ENCODE results near the gene GKN1. TPM values are rescaled to one million over a fixed set of nuclear protein-coding genes. Genes with fewer than 3 reads are reported as not detected.

GKN1 gene
- total and polyA plus RNA-seq, 8 donors = 0.75 to 8.0 TPM; not detected in 6

- no peaks in the 10 kb centered on the region for H3K9me3 ChIP-seq
- no peak for TF ChIP-seq CTCF (IDR thresholded peaks at IDR 0.05)
- H3K36me3 ChIP-seq = no peaks in the 10 kb centered on the region
- no peak overlapping the region for H3K4me3 ChIP-seq
- no peak for DNase-seq
- no peak overlapping the region for H3K27ac ChIP-seq
- no peak for FAIRE-seq
- intact Hi-C loops (cut with DNase I) = no loop called here
- no peaks in the 10 kb centered on the region for H3K27me3 ChIP-seq
- H3K4me1 ChIP-seq = no peaks in the 10 kb centered on the region
- no peak for ATAC-seq
- 55 to 83% methylated on average over 4 of the region's 4 CpGs for WGBS, 2 donors
Measured at GRCh38 chr2:68931799-68932198, 42.6 kb upstream of the GKN1 start.

DNA sequence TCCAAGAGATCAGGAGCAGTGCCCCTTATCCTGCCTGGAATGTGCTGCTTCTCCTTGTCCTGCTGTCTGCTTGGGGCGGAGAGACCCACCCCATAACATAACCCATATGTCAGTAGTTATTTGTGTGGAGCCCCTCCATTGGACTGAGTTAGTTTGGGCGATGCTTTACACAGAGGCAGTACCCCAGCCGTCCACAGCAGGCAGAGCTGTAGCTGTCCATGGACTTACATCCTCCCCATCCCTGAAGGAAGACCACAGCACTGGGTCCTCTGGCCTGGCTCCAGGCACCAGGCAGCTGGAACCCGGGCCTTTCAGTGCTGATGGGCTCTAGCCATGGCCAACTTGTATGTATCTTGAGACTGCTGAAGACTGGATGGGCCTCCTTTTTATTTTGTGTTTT lies 42.0 kb upstream of the GKN1 start:
- no peak overlapping the region for H3K27ac ChIP-seq
- no peak for ATAC-seq
- WGBS, 2 donors = 76 to 78% methylated on average over 4 of the region's 4 CpGs

DNA sequence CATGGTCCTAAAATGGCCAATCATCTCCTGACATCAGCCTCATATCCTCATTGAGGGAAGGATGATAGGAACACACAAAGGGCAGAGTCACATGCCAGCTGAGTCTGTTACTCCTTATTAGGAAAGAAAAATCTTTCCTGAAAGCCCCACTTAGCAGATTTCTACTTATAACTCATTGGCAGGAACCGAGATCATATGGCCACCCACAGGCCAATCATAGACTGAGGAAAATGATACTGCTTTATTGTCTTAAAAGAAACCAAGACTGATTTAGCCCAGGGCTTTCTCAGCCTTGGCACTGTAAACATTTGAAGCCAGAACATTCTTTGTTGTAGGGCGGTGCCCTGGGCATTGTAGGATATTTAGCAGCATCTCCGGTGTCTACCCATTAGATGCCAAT lies 40.4 kb upstream of the GKN1 start:
- FAIRE-seq (no peak), DNase-seq (no peak), ATAC-seq (no peak)
- whole genome bisulfite sequencing, 2 donors = 80 to 92% methylated on average over 3 of the region's 3 CpGs
- H3K27ac ChIP-seq = no peak overlapping the region
- H3K9me3 ChIP-seq = no peaks in the 10 kb centered on the region
- no peaks in the 10 kb centered on the region for H3K36me3 ChIP-seq
- no peak overlapping the region for H3K4me3 ChIP-seq
- H3K4me1 ChIP-seq = no peaks in the 10 kb centered on the region
- H3K27me3 ChIP-seq = no peaks in the 10 kb centered on the region
- no peak for TF ChIP-seq CTCF (IDR thresholded peaks at IDR 0.05)
- intact Hi-C loops (cut with DNase I) = no loop called here

More for the DNA sequence above, 42.0 kb upstream of the GKN1 start:
- no peak for FAIRE-seq
- Histone ChIP-seq H3K27me3 (no peaks in the 10 kb centered on the region), H3K4me3 (no peak overlapping the region), H3K4me1 (no peaks in the 10 kb centered on the region), H3K9me3 (no peaks in the 10 kb centered on the region), H3K36me3 (no peaks in the 10 kb centered on the region)
- DNase-seq = no peak
- intact Hi-C loops (cut with DNase I) = no loop called here
- no peak for TF ChIP-seq CTCF (IDR thresholded peaks at IDR 0.05)

DNA sequence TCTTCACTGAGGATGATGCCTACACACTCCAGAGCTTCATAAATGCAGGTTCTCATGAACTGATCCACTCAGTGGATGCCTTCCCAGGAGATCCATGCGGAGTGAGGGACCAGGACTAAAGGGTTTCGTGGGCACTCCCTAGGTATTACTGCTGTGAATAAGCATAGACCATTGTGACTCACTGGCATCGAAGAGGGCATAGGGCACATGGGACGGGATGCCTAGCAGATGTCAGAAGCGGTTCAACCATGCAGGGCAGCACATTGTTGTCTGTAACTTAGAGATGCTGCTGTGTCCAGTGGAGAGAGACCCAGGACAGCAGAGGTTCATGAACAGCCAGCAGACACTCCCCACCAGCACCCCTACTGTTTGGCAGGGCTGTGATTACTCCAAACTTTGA lies 39.0 kb upstream of the GKN1 start:
- Histone ChIP-seq H3K36me3 (no peaks in the 10 kb centered on the region), H3K27me3 (no peaks in the 10 kb centered on the region), H3K4me1 (no peaks in the 10 kb centered on the region), H3K9me3 (no peaks in the 10 kb centered on the region), H3K4me3 (no peak overlapping the region), H3K27ac (no peak overlapping the region)
- intact Hi-C loops (cut with DNase I) = no loop called here
- DNase-seq (no peak), ATAC-seq (no peak), FAIRE-seq (no peak)
- no peak for TF ChIP-seq CTCF (IDR thresholded peaks at IDR 0.05)
- whole genome bisulfite sequencing, 2 donors = 75 to 85% methylated on average over 5 of the region's 5 CpGs

DNA sequence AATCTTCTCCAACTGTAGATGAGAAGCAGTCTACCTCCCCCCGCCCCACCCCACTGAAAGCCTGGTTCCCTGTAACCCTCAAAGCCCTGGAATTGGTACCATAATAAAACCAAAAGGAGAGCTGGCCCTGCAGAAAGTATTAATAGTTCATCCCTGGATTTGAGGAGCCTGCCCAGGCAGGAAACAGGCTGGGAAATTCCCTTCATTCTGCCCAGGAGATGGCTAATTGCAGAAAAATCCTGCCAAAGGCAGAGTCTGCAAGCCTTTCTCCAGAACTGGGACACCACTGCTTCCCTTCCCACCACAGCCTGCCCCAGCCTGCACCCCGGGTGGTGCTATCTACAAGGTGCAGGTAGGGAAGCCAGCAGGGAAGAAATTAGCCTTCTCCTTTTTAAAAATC lies 38.0 kb upstream of the GKN1 start:
- intact Hi-C loops (cut with DNase I) = no loop called here
- no peak for DNase-seq
- no peak for FAIRE-seq
- Histone ChIP-seq H3K27ac (no peak overlapping the region), H3K4me1 (no peaks in the 10 kb centered on the region), H3K36me3 (no peaks in the 10 kb centered on the region), H3K4me3 (no peak overlapping the region), H3K9me3 (no peaks in the 10 kb centered on the region), H3K27me3 (no peaks in the 10 kb centered on the region)
- no peak for TF ChIP-seq CTCF (IDR thresholded peaks at IDR 0.05)
- ATAC-seq = peak in 3 of 4 donors; percentile 30 to 77 (median 59)
- WGBS, 2 donors = 41 to 45% methylated on average over 2 of the region's 2 CpGs

Data from pancreas (tissue), 10 donors.